GM12892 (cell line): ENCODE data around the gene UPK3A.

Experiments
- POLR2A ChIP-seq: IDR thresholded peaks from 2 replicates; pipeline ENCODE4 v1.6.1; 2011; ENCODE audit warnings: low read depth, low read length, control low read depth
- POLR2AphosphoS5 ChIP-seq: IDR thresholded peaks from 2 replicates; pipeline ENCODE4 v1.6.1; 2011; ENCODE audit warnings: low read depth, low read length, control low read depth
- TAF1 ChIP-seq: IDR thresholded peaks from 2 replicates; pipeline ENCODE4 v1.6.1; 2011; ENCODE audit warnings: low read depth, mild to moderate bottlenecking, control low read depth, low read length, borderline replicate concordance

GRCh38 chr22:45330548-45330947 is 45.8 kb downstream of the UPK3A start:
- TF ChIP-seq POLR2A (no peak), POLR2AphosphoS5 (no peak), TAF1 (no peak)
